HepG2 (cell line): ENCODE measurements around the gene FAM222A. TPM values are rescaled to one million over a fixed set of nuclear protein-coding genes. Genes with fewer than 3 reads are reported as not detected.
A peak's percentile ranks its signal among the peaks of the same experiment; 100 is the strongest.

Source experiments
- ARID3A ChIP-seq: IDR thresholded peaks from 2 replicates; pipeline ENCODE4 v1.6.1; 2012; ENCODE audit warnings: low read depth, low read length, improper control_type of control experiment
- BRCA1 ChIP-seq: sonication (generic); formaldehyde crosslinking; IDR thresholded peaks from 2 replicates; pipeline ENCODE4 v1.4.0; 2020; ENCODE audit warnings: missing genetic modification reagents
- CHCHD3 ChIP-seq: sonication (generic); formaldehyde crosslinking; IDR thresholded peaks from 2 replicates; pipeline ENCODE4 v1.8.0; 2022; ENCODE audit warnings: mild to moderate bottlenecking, missing genetic modification reagents, moderate library complexity
- CHD4 ChIP-seq: fragments of 200-600 bp; sonication (generic); IDR thresholded peaks from 2 replicates; pipeline ENCODE4 v1.7.0; 2017; ENCODE audit warnings: mild to moderate bottlenecking, low read length, borderline replicate concordance
- DNMT1 ChIP-seq: sonication (generic); formaldehyde crosslinking; IDR thresholded peaks from 2 replicates; pipeline ENCODE4 v1.5.1; 2020; ENCODE audit warnings: mild to moderate bottlenecking, missing genetic modification reagents
- GZF1 ChIP-seq: sonication (generic); formaldehyde crosslinking; IDR thresholded peaks from 2 replicates; pipeline ENCODE4 v1.5.1; 2020; ENCODE audit warnings: mild to moderate bottlenecking, missing genetic modification reagents
- HMGXB4 ChIP-seq, 2 experiments: sonication (generic) in 1 of 2; formaldehyde crosslinking in 1 of 2; IDR thresholded peaks; 2 replicates each; pipeline versions ENCODE4 v1.4.0 to v1.6.1; 2018 to 2020; ENCODE audit warnings: missing genetic modification reagents in 2 of 2, borderline replicate concordance in 1 of 2, low read depth in 1 of 2, mild to moderate bottlenecking in 1 of 2, missing biosample characterization in 1 of 2
- MEF2D ChIP-seq: sonication (generic); formaldehyde crosslinking; IDR thresholded peaks from 2 replicates; pipeline ENCODE4 v1.5.1; 2020; ENCODE audit warnings: mild to moderate bottlenecking, missing genetic modification reagents
- NR2F1 ChIP-seq, 2 experiments: fragments of 450-650 bp in 1 of 2; formaldehyde crosslinking in 1 of 2; IDR thresholded peaks; 2 replicates each; pipeline versions ENCODE4 v1.5.0 to v1.6.1; 2016 to 2020; ENCODE audit warnings: mild to moderate bottlenecking in 1 of 2, missing compliant biosample characterization in 1 of 2, missing genetic modification reagents in 1 of 2, moderate library complexity in 1 of 2
- ONECUT2 ChIP-seq: sonication (generic); formaldehyde crosslinking; IDR thresholded peaks from 2 replicates; pipeline ENCODE4 v1.4.0; 2020; ENCODE audit warnings: missing genetic modification reagents
- POGZ ChIP-seq: sonication (generic); formaldehyde crosslinking; IDR thresholded peaks from 2 replicates; pipeline ENCODE4 v1.4.0; 2020; ENCODE audit warnings: mild to moderate bottlenecking, missing genetic modification reagents
- PRMT3 ChIP-seq: sonication (generic); formaldehyde crosslinking; IDR thresholded peaks from 2 replicates; pipeline ENCODE4 v1.8.1; 2022; ENCODE audit warnings: low read depth, mild to moderate bottlenecking, moderate library complexity, missing genetic modification reagents, borderline replicate concordance
- RFX3 ChIP-seq: IDR thresholded peaks from 2 replicates; pipeline ENCODE4 v1.6.1; 2016; ENCODE audit warnings: missing biosample characterization, missing genetic modification reagents
- RXRB ChIP-seq: IDR thresholded peaks from 2 replicates; pipeline ENCODE4 v1.6.1; 2016; ENCODE audit warnings: borderline replicate concordance, missing genetic modification reagents, missing compliant biosample characterization
- TGIF2 ChIP-seq: IDR thresholded peaks from 2 replicates; pipeline ENCODE4 v1.6.1; 2016; ENCODE audit warnings: control low read depth, missing compliant biosample characterization
- THAP9 ChIP-seq: sonication (generic); formaldehyde crosslinking; IDR thresholded peaks from 2 replicates; pipeline ENCODE4; 2020; ENCODE audit warnings: missing genetic modification reagents, mild to moderate bottlenecking, borderline replicate concordance
- WIZ ChIP-seq: sonication (generic); formaldehyde crosslinking; IDR thresholded peaks from 2 replicates; pipeline ENCODE4 v1.5.1; 2020; ENCODE audit warnings: mild to moderate bottlenecking, missing genetic modification reagents
- ZBTB10 ChIP-seq: sonication (generic); formaldehyde crosslinking; IDR thresholded peaks from 2 replicates; pipeline ENCODE4 v1.4.0; 2020; ENCODE audit warnings: missing genetic modification reagents, borderline replicate concordance
- ZFAT ChIP-seq: sonication (generic); formaldehyde crosslinking; conservative IDR thresholded peaks from 2 replicates; pipeline ENCODE4 v1.8.1; 2023; ENCODE audit warnings: missing genetic modification reagents, inconsistent platforms
- ZNF30 ChIP-seq: sonication (generic); formaldehyde crosslinking; IDR thresholded peaks from 2 replicates; pipeline ENCODE4 v1.5.0; 2020; ENCODE audit warnings: mild to moderate bottlenecking, missing genetic modification reagents
- ZNF672 ChIP-seq: sonication (generic); formaldehyde crosslinking; IDR thresholded peaks from 2 replicates; pipeline ENCODE4 v1.8.1; 2022; ENCODE audit warnings: missing genetic modification reagents
- polyA plus RNA-seq, 8 experiments: library from polyadenylated mRNA; depleted of rRNA in 3 of 8; stranded (reverse) in 7 of 8; unstranded in 1 of 8; fragments of >200 nt; fragmentation: Illumina TruSeq in 4 of 8; extraction: Trizol in 4 of 8; gene quantifications; 2 replicates each; pipeline versions ENCODE4 v1.2.1 to v1.2.3, GENCODE V29; 2011 to 2016; ENCODE audit warnings: low read depth in 4 of 8, missing spikeins in 1 of 8, mixed read lengths in 1 of 8; ENCODE audit not compliant: insufficient read depth in 1 of 8
- total RNA-seq, 5 experiments: library from RNA; depleted of rRNA; stranded (reverse); fragments of >200 nt; fragmentation: Illumina TruSeq; extraction: Trizol; gene quantifications; 2 replicates each; pipeline ENCODE4 v1.2.3, GENCODE V29; 2016; ENCODE audit warnings: low read depth in 1 of 5

The FAM222A gene
- total and polyA plus RNA-seq, 2 of the 13 experiments (the other 11 are each of a cell fraction or from before 2014, with no cell fraction given): 2.7 to 9.6 TPM

GRCh38 chr12:109706747-109707469 is 6.7 kb upstream of the FAM222A start (continued):
- TF ChIP-seq THAP9 (CRISPR knock-in tag) (peak; percentile 33; the same call in 1 of the 2 replicates), ZBTB10 (CRISPR knock-in tag) (no peak), PRMT3 (CRISPR knock-in tag) (no peak), ZFAT (CRISPR knock-in tag) (no peak), ARID3A (peak; percentile 95), ZNF672 (CRISPR knock-in tag) (no peak), GZF1 (no peak), MEF2D (no peak), RFX3 (CRISPR knock-in tag) (peak; percentile 82), HMGXB4 (CRISPR knock-in tag; IDR thresholded peaks at IDR 0.05; ENCODE audit: borderline replicate concordance in 1 of 2, low read depth in 1 of 2) (peak in 1 of 2 experiments; percentile 33; a peak in 1 of 4 replicates), TGIF2 (CRISPR knock-in tag) (no peak), ZNF30 (CRISPR knock-in tag) (no peak), NR2F1 (CRISPR knock-in tag; IDR thresholded peaks at IDR 0.05) (0 out of 4 replicates have a peak, but pooled peaks of 1 of the 2 experiments have one; percentile 30), BRCA1 (CRISPR knock-in tag) (no peak), WIZ (CRISPR knock-in tag) (no peak), POGZ (CRISPR knock-in tag) (no peak), RXRB (CRISPR knock-in tag) (peak; percentile 78), CHCHD3 (CRISPR knock-in tag) (no peak), CHD4 (peak; percentile 98), ONECUT2 (CRISPR knock-in tag) (peak; percentile 97), DNMT1 (CRISPR knock-in tag) (0 out of 2 replicates have a peak, but pooled peaks have one; percentile 37)
